Mucosa of rectum (tissue), 2 donors: ENCODE results near the gene TMEM120A.

Experiments
- H3K27ac ChIP-seq, 2 donors: one replicate each; pipeline ENCODE4 v1.7.0; 2013; ENCODE audit warnings: inconsistent platforms in 2 of 2, low read depth in 2 of 2, low read length in 2 of 2
- H3K27me3 ChIP-seq, 2 donors: one replicate each; pipeline ENCODE4 v1.7.0; 2013; ENCODE audit warnings: low read length in 2 of 2; ENCODE audit not compliant: control insufficient read depth in 2 of 2, insufficient read depth in 2 of 2
- H3K36me3 ChIP-seq, 2 donors: one replicate each; pipeline ENCODE4 v1.7.0; 2013; ENCODE audit warnings: low read length in 2 of 2; ENCODE audit not compliant: control insufficient read depth in 2 of 2, insufficient read depth in 2 of 2
- H3K4me1 ChIP-seq, 2 donors: one replicate each; pipeline ENCODE4 v1.7.0; 2013; ENCODE audit warnings: low read length in 2 of 2, mild to moderate bottlenecking in 1 of 2; ENCODE audit not compliant: control insufficient read depth in 2 of 2, insufficient read depth in 2 of 2
- H3K4me3 ChIP-seq, 2 donors: one replicate each; pipeline ENCODE4 v1.7.0; 2013; ENCODE audit warnings: low read length in 2 of 2
- H3K9ac ChIP-seq, 2 donors: one replicate each; pipeline ENCODE4 v1.7.0; 2013; ENCODE audit warnings: low read length in 2 of 2, low read depth in 1 of 2, mild to moderate bottlenecking in 1 of 2
- H3K9me3 ChIP-seq, 2 donors: one replicate each; pipeline ENCODE4 v1.7.0; 2013; ENCODE audit warnings: low read length in 2 of 2; ENCODE audit not compliant: control insufficient read depth in 2 of 2
- donor health status: healthy.
- donor health status: Normal muscosa, but diverticular disease.

The TMEM120A gene

DNA sequence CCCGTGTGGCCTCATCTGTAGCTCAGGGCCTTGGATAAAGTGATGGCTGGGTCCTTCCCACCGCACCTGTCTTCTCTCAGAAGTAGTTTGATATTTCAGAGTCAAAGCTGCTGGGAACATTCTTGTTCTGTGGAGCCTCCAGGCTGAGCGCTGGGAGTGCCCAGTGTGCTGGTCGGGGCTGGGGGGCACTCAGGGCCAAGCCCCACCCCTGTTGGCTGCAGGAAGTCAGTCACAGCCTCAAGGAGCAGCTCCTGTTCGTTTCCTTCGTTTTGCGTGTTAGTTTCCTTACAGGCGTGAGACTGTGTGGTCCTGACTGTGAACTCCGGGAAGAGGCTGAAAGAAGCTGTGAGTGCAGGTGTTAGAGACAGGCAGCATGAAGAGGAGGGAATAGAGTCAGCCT is 46.2 kb downstream of the TMEM120A start:
- Histone ChIP-seq H3K9me3 (no peaks in the 10 kb centered on the region), H3K36me3 (peaks cover 0 to 5% of the 10 kb centered on the region in 2 donors), H3K4me3 (no peak overlapping the region), H3K4me1 (peaks cover 3 to 5% of the 10 kb centered on the region in 2 donors), H3K27me3 (no peaks in the 10 kb centered on the region), H3K9ac (no peak overlapping the region), H3K27ac (no peak overlapping the region)

GRCh38 chr7:75946207-75946855 is 48.1 kb downstream of the TMEM120A start:
- Histone ChIP-seq H3K27me3 (no peaks in the 10 kb centered on the region), H3K9me3 (no peaks in the 10 kb centered on the region), H3K4me3 (no peak overlapping the region), H3K9ac (no peak overlapping the region), H3K4me1 (peaks cover 3 to 5% of the 10 kb centered on the region in 2 donors), H3K36me3 (peaks cover 0 to 5% of the 10 kb centered on the region in 2 donors), H3K27ac (no peak overlapping the region)

- H3K27ac ChIP-seq: no peak overlapping the region
Observed at GRCh38 chr7:75945297-75946168, 48.9 kb downstream of the TMEM120A start.

DNA sequence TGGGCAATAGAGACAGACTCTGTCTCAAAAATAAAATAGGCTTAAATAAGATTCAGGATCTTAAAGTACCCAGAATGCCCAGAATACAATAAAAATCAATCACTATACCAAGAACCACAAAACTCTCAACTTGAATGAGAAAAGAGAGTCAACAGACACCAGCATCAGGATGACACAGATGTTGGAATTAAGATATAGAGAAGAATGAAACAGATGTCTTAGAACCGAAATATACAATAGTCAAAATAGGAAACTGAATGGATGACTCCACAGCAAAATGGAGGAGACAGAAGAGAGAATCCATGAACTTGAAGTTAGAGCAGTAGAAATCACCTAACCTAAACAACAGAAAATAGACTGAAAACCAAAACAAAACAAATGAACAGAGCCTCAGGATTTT is 49.9 kb downstream of the TMEM120A start:
- H3K4me3 ChIP-seq: no peak overlapping the region
- peaks cover 3 to 5% of the 10 kb centered on the region in 2 donors for H3K4me1 ChIP-seq
- peaks cover 3 to 5% of the 10 kb centered on the region in 2 donors for H3K36me3 ChIP-seq
- no peak overlapping the region for H3K9ac ChIP-seq
- no peak overlapping the region for H3K27ac ChIP-seq
- H3K27me3 ChIP-seq: no peaks in the 10 kb centered on the region
- no peaks in the 10 kb centered on the region for H3K9me3 ChIP-seq

More at GRCh38 chr7:75945297-75946168, 48.9 kb downstream of the TMEM120A start:
- Histone ChIP-seq H3K4me1 (peaks cover 3 to 5% of the 10 kb centered on the region in 2 donors), H3K4me3 (no peak overlapping the region), H3K9me3 (no peaks in the 10 kb centered on the region), H3K36me3 (peaks cover 3 to 5% of the 10 kb centered on the region in 2 donors), H3K27me3 (no peaks in the 10 kb centered on the region), H3K9ac (no peak overlapping the region)

GRCh38 chr7:75943864-75944263 is 50.5 kb downstream of the TMEM120A start:
- Histone ChIP-seq H3K4me3 (no peak overlapping the region), H3K9ac (no peak overlapping the region), H3K27me3 (no peaks in the 10 kb centered on the region), H3K27ac (peak overlapping the region in 1 of 2 donors; percentile 23), H3K9me3 (no peaks in the 10 kb centered on the region), H3K36me3 (peaks cover 3 to 7% of the 10 kb centered on the region in 2 donors), H3K4me1 (peaks cover 3 to 5% of the 10 kb centered on the region in 2 donors)

- H3K27me3 ChIP-seq: no peaks in the 10 kb centered on the region
- H3K27ac ChIP-seq: no peak overlapping the region
- peaks cover 0 to 3% of the 10 kb centered on the region in 2 donors for H3K4me1 ChIP-seq
- no peak overlapping the region for H3K9ac ChIP-seq
- H3K9me3 ChIP-seq: no peaks in the 10 kb centered on the region
- peaks cover 2 to 3% of the 10 kb centered on the region in 2 donors for H3K36me3 ChIP-seq
- no peak overlapping the region for H3K4me3 ChIP-seq
Observed at GRCh38 chr7:75938921-75939320, 55.5 kb downstream of the TMEM120A start.

DNA sequence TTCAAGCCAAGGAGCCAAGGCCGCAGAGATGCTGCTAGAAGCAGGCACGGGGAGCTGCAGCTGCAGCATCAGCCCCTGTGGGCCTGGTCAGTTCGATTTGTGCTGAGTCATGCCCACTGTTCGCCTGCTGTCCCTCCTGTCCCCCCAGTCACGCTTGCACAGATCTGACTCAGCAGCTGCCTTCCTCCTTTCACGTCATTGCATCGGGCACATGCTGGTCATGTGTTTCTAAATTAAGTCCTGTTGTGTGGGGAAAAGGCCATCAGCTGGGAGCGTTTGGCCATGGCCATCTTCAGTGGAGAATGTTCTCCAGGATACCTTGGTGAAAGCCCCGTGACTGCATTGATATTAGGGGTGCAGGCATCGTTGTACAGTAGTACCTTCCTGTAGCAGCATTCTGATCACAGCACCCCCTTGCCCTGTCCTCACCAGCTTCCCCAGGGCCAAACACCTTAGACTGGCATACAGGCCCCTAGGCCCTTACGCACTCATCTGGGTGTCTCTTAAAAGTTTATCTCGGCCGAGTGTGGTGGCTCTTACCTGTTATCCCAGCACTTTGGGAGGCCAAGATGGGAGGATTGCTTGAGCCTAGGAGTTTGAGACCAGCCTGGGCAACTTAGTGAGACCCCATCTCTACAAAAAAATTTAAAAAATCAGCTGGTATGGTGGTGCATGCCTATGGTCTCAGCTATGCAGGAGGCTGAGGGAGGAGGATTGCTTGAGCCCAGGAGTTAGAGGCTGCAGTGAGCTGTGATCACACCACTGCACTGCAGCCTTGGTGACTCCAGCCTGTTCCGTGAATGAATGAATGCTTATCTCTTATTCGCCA is 56.2 kb downstream of the TMEM120A start:
- Histone ChIP-seq H3K36me3 (peaks cover 2 to 3% of the 10 kb centered on the region in 2 donors), H3K9me3 (no peaks in the 10 kb centered on the region), H3K27me3 (no peaks in the 10 kb centered on the region), H3K27ac (no peak overlapping the region), H3K4me3 (no peak overlapping the region), H3K4me1 (no peaks in the 10 kb centered on the region), H3K9ac (no peak overlapping the region)
